SK-N-SH (cell line): Measurements from ENCODE around the gene LRCOL1. TPM values are rescaled to one million over a fixed set of nuclear protein-coding genes. Genes with fewer than 3 reads are reported as not detected.

Experiments
- CTCF ChIA-PET: fragments of 300-600, 350-600 bp; formaldehyde crosslinking; extraction: SDS; loops from one replicate; lab custom pipeline; 2021; lab: Yijun Ruan, JAX
- POLR2A ChIA-PET: fragments of 350-600 bp; sonication (Branson Sonifier 250); formaldehyde crosslinking; extraction: SDS; loops from one replicate; lab custom pipeline; 2020; ENCODE audit warnings: antibody characterized with exemption, inconsistent platforms; lab: Yijun Ruan, JAX
- DNase-seq: peaks from one replicate; pipeline ENCODE4 v3.0.0; 2012
- H2AFZ ChIP-seq: fragments of 200-600 bp; sonication (generic); 2 replicates; pipeline ENCODE4 v1.8.1; 2016; ENCODE audit warnings: antibody characterized with exemption, mild to moderate bottlenecking, low read depth
- H3F3A ChIP-seq: fragments of 200-600 bp; sonication (generic); replicated peaks from 2 replicates; pipeline ENCODE3; 2016; ENCODE audit warnings: antibody characterized with exemption, mild to moderate bottlenecking; ENCODE audit not compliant: insufficient read depth
- H3K27ac ChIP-seq, 2 experiments: fragments of 200-500 bp in 1 of 2; fragments of 200-600 bp in 1 of 2; sonication (Bioruptor generic) in 1 of 2; sonication (generic), shearing (Covaris generic) in 1 of 2; 2 replicates each; pipeline versions ENCODE4 v1.5.1 to v1.6.1; 2014 to 2016; ENCODE audit warnings: low read depth in 2 of 2, inconsistent platforms in 1 of 2, low read length in 1 of 2, mild to moderate bottlenecking in 1 of 2, mixed read lengths in 1 of 2
- H3K27me3 ChIP-seq: fragments of 200-600 bp; sonication (generic), shearing (Covaris generic); 2 replicates; pipeline ENCODE4 v1.6.1; 2016; ENCODE audit warnings: mixed run types; ENCODE audit not compliant: insufficient read depth
- H3K36me3 ChIP-seq, 2 experiments: fragments of 200-500 bp in 1 of 2; fragments of 200-600 bp in 1 of 2; sonication (Bioruptor generic) in 1 of 2; sonication (generic) in 1 of 2; replicated peaks in 1 of 2; 2 replicates each; pipeline versions ENCODE3 to v1.5.1; 2014 to 2016; ENCODE audit warnings: low read length in 1 of 2, mild to moderate bottlenecking in 1 of 2; ENCODE audit not compliant: insufficient read depth in 2 of 2, control insufficient read depth in 1 of 2
- H3K4me1 ChIP-seq, 2 experiments: fragments of 200-500 bp in 1 of 2; fragments of 200-600 bp in 1 of 2; sonication (Bioruptor generic) in 1 of 2; sonication (generic), shearing (Covaris generic) in 1 of 2; 2 replicates each; pipeline versions ENCODE4 v1.5.1 to v1.6.1; 2014 to 2016; ENCODE audit warnings: low read depth in 1 of 2, low read length in 1 of 2, mixed run types in 1 of 2; ENCODE audit not compliant: insufficient read depth in 2 of 2, control insufficient read depth in 1 of 2
- H3K4me2 ChIP-seq: fragments of 200-600 bp; sonication (generic), shearing (Covaris generic); 2 replicates; pipeline ENCODE4 v1.6.1; 2017; ENCODE audit warnings: mixed run types
- H3K4me3 ChIP-seq, 2 experiments: fragments of 200-500 bp in 1 of 2; fragments of 200-600 bp in 1 of 2; sonication (Bioruptor generic) in 1 of 2; sonication (generic), shearing (Covaris generic) in 1 of 2; 2 replicates each; pipeline versions ENCODE4 v1.5.1 to v1.8.1; 2014 to 2016; ENCODE audit warnings: low read depth in 2 of 2, inconsistent platforms in 1 of 2, low read length in 1 of 2, mild to moderate bottlenecking in 1 of 2, mixed read lengths in 1 of 2, moderate library complexity in 1 of 2
- H3K79me2 ChIP-seq: fragments of 200-600 bp; sonication (generic); 2 replicates; pipeline ENCODE4 v1.8.1; 2017; ENCODE audit warnings: mild to moderate bottlenecking; ENCODE audit not compliant: insufficient read depth
- H3K9ac ChIP-seq: fragments of 200-600 bp; sonication (generic); 2 replicates; pipeline ENCODE4 v1.6.1; 2017; ENCODE audit warnings: mixed run types
- H3K9me2 ChIP-seq: fragments of 200-600 bp; sonication (generic); 2 replicates; pipeline ENCODE4 v1.6.1; 2017; ENCODE audit warnings: mixed run types
- H3K9me3 ChIP-seq: fragments of 200-600 bp; sonication (generic); 2 replicates; pipeline ENCODE4 v1.6.1; 2017; ENCODE audit warnings: mixed run types, mild to moderate bottlenecking, moderate library complexity
- H4K20me1 ChIP-seq: fragments of 200-600 bp; sonication (generic); 2 replicates; pipeline ENCODE4 v1.6.1; 2017; ENCODE audit warnings: mild to moderate bottlenecking, mixed run types; ENCODE audit not compliant: insufficient read depth
- CHD2 ChIP-seq: fragments of 150-350 bp; IDR thresholded peaks from 2 replicates; pipeline ENCODE4 v1.6.1; 2018; ENCODE audit warnings: low read length; ENCODE audit not compliant: partially characterized antibody
- EP300 ChIP-seq, 2 experiments: IDR thresholded peaks; 2 replicates each; pipeline versions ENCODE4 v1.4.0 to v1.6.1; 2012; ENCODE audit warnings: borderline replicate concordance in 1 of 2, low read depth in 1 of 2, low read length in 1 of 2
- EZH2phosphoT487 ChIP-seq: fragments of 200-600 bp; sonication (generic); IDR thresholded peaks from 2 replicates; pipeline ENCODE4 v1.6.1; 2017; ENCODE audit warnings: low read depth, mixed run types, mild to moderate bottlenecking, antibody characterized with exemption, moderate library complexity, borderline replicate concordance
- FOXJ3 ChIP-seq: sonication (generic); formaldehyde crosslinking; IDR thresholded peaks from 2 replicates; pipeline ENCODE4 v1.5.1; 2020; ENCODE audit warnings: mild to moderate bottlenecking, missing genetic modification reagents
- MEF2A ChIP-seq: IDR thresholded peaks from 2 replicates; pipeline ENCODE4 v1.4.0; 2012; ENCODE audit warnings: low read depth, borderline replicate concordance
- MXI1 ChIP-seq: IDR thresholded peaks from 2 replicates; pipeline ENCODE4 v1.6.1; 2012; ENCODE audit warnings: mild to moderate bottlenecking, low read depth, low read length, improper control_type of control experiment
- NFIC ChIP-seq: IDR thresholded peaks from 2 replicates; pipeline ENCODE4 v1.4.0; 2012; ENCODE audit warnings: borderline replicate concordance
- POLR2AphosphoS5 ChIP-seq: IDR thresholded peaks from 2 replicates; pipeline ENCODE4 v1.6.1; 2012; ENCODE audit warnings: low read depth, low read length
- RAD21 ChIP-seq: IDR thresholded peaks from 2 replicates; pipeline ENCODE4 v1.6.1; 2012; ENCODE audit warnings: mild to moderate bottlenecking, low read length
- RCOR1 ChIP-seq: fragments of 150-350 bp; IDR thresholded peaks from 2 replicates; pipeline ENCODE4 v1.6.1; 2017; ENCODE audit warnings: antibody characterized with exemption, low read length
- WGBS: methylation state at CpG from one replicate; pipeline ENCODE4 v1.1.6; 2017; ENCODE audit warnings: low lambda C conversion rate; 5-methylcytosine and 5-hydroxymethylcytosine counted together
- polyA plus RNA-seq, 3 experiments: library from polyadenylated mRNA; depleted of rRNA; stranded (reverse); fragments of >200 nt; gene quantifications; 2 replicates each; pipeline ENCODE4 v1.2.3, GENCODE V29; 2012
- TF ChIP-seq, protein P1 (sequence below): IDR thresholded peaks from 2 replicates; pipeline ENCODE4 v1.4.0; 2012; ENCODE audit warnings: low read depth
- TF ChIP-seq, protein P2 (sequence below): fragments of 200-600 bp; sonication (generic); IDR thresholded peaks from 2 replicates; pipeline ENCODE4 v1.6.1; 2017; ENCODE audit warnings: antibody characterized with exemption, mild to moderate bottlenecking, moderate library complexity

The LRCOL1 gene
- polyA plus RNA-seq, 1 of the 3 experiments (the other 2 are of a cell fraction) = 1.1 TPM

DNA sequence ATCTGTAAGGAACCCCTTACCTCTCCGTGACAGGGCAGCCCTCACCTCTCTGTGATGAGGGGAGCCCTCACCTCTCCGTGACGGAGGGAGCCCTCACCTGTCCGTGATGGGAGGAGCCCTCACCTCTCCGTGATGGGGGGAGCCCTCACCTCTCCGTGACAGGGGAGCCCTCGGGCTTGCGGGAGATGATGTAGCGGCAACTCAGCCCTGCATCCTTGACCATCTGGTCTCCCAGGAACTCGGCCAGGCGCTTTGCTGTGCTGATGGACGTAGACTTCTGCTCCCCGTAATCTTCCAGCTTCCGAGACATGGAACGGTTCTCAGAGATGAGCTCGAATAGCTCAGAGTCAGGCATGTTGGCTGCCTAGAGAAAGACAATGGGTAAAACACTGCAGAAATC lies 48.8 kb upstream of the LRCOL1 start:
- H3K4me3 ChIP-seq = no peak overlapping the region
- CTCF ChIA-PET = interaction anchor here (0.9 to 1.8 kb wide), 2 partner anchors 23 to 44 kb away, joined by 3 to 5 read pairs; no protein-coding TSS in a partner anchor

DNA sequence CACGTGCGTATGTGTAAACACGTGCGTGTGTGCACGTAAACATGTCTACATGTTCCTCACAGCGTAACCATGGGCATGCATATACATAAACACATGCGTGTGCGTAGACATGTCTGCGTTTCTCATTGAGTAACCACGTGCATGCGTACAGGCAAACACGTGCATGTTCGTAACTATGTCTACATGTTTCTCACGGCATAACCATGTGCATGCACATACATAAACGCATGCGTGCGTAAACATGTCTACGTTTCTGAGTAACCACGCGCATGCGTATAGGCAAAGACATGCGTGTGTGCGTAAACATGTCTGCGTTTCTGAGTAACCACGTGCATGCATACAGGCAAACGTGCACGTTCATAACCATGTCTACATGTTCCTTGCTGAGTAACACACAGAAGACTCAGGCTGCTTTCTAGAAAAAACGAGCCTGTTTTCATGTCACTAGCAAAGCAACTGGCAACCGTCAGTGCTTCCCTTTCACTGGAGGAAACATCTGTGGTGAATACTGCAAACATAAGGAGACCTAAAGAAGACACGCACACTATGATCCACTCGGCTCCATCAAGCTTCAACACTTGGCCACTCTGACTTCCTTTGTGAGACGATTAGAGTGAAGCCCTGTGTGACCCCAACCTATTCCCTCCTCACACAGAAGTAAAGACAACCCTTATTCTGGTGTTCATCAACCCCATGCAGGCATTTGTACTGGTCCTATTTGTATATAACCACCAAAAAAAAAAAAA lies 47.9 kb upstream of the LRCOL1 start:
- Histone ChIP-seq H3K9me2 (no peaks in the 10 kb centered on the region), H3K9me3 (no peaks in the 10 kb centered on the region), H3K4me2 (no peak overlapping the region), H3K27me3 (no peaks in the 10 kb centered on the region), H3K4me1 (no peaks in the 10 kb centered on the region), H4K20me1 (no peaks in the 10 kb centered on the region), H3K36me3 (peaks cover 22 to 67% of the 10 kb centered on the region in 2 experiments), H2AFZ (no peak overlapping the region), H3K79me2 (no peaks in the 10 kb centered on the region), H3F3A (no peaks in the 10 kb centered on the region), H3K9ac (no peak overlapping the region), H3K27ac (no peak overlapping the region), H3K4me3 (no peak overlapping the region)
- POLR2A ChIA-PET = no interaction called here
- WGBS = 95% methylated on average over 32 of the region's 32 CpGs
- CTCF ChIA-PET = interaction anchor here (1.2 to 1.8 kb wide), 2 partner anchors 44 kb away, joined by 5 to 7 read pairs; no protein-coding TSS in a partner anchor
- DNase-seq = no peak
- TF ChIP-seq MXI1 = no peak
- TF ChIP-seq POLR2AphosphoS5 = no peak

More for the DNA sequence above, 48.8 kb upstream of the LRCOL1 start:
- no peak overlapping the region for H2AFZ ChIP-seq
- no peaks in the 10 kb centered on the region for H3F3A ChIP-seq
- 95% methylated on average over 13 of the region's 16 CpGs for WGBS
- no peak for DNase-seq
- POLR2A ChIA-PET = no interaction called here
- H3K9me2 ChIP-seq = no peaks in the 10 kb centered on the region
- H4K20me1 ChIP-seq = no peaks in the 10 kb centered on the region
- H3K9me3 ChIP-seq = no peaks in the 10 kb centered on the region
- H3K36me3 ChIP-seq = peaks cover 22 to 71% of the 10 kb centered on the region in 2 experiments
- H3K27ac ChIP-seq = no peak overlapping the region
- H3K9ac ChIP-seq = no peak overlapping the region
- no peaks in the 10 kb centered on the region for H3K79me2 ChIP-seq
- no peaks in the 10 kb centered on the region for H3K27me3 ChIP-seq
- H3K4me1 ChIP-seq = no peaks in the 10 kb centered on the region
- no peak overlapping the region for H3K4me2 ChIP-seq
- TF ChIP-seq, protein P1, sequence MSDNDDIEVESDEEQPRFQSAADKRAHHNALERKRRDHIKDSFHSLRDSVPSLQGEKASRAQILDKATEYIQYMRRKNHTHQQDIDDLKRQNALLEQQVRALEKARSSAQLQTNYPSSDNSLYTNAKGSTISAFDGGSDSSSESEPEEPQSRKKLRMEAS = no peak
- TF ChIP-seq FOXJ3 (CRISPR knock-in tag) (no peak), RAD21 (no peak), RCOR1 (no peak), MXI1 (no peak), NFIC (no peak), EZH2phosphoT487 (no peak), CHD2 (no peak), MEF2A (no peak), EP300 (IDR thresholded peaks at IDR 0.05; ENCODE audit: borderline replicate concordance in 1 of 2, low read depth in 1 of 2, low read length in 1 of 2) (no peak)
- TF ChIP-seq, protein P2, sequence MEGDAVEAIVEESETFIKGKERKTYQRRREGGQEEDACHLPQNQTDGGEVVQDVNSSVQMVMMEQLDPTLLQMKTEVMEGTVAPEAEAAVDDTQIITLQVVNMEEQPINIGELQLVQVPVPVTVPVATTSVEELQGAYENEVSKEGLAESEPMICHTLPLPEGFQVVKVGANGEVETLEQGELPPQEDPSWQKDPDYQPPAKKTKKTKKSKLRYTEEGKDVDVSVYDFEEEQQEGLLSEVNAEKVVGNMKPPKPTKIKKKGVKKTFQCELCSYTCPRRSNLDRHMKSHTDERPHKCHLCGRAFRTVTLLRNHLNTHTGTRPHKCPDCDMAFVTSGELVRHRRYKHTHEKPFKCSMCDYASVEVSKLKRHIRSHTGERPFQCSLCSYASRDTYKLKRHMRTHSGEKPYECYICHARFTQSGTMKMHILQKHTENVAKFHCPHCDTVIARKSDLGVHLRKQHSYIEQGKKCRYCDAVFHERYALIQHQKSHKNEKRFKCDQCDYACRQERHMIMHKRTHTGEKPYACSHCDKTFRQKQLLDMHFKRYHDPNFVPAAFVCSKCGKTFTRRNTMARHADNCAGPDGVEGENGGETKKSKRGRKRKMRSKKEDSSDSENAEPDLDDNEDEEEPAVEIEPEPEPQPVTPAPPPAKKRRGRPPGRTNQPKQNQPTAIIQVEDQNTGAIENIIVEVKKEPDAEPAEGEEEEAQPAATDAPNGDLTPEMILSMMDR = no peak
- TF ChIP-seq, all 33 proteins: peak for 0
